AG08396 (cell line): ENCODE measurements around the gene OMP.
A peak's percentile ranks its signal among the peaks of the same experiment; 100 is the strongest.

Source experiments
- DNase-seq: peaks from one replicate; pipeline ENCODE4 v3.0.0; 2012; ENCODE audit warnings: low spot score, mixed read lengths

Gene OMP

DNA sequence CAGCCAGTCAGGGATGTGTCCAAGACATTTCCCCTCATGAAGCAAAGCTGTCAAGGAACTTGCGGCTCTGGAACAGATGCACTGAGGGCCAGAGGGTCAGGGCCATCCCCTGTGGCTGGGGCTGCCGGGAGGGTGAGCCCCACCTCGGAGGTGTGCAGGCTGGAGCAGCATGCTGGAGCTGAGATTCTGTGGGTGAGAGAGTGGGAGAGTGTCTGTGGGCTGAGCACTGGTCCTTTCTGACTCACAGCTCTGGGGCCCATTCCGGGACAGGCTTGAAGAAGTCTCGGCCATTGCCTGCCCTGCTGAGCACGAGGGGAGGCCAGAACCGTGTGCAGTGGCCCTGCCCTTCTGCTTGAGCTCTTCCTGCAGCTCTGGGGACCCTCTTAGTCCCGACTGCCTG, 2.1 kb downstream of the OMP start:
- DNase-seq, result peak; percentile 56

DNA sequence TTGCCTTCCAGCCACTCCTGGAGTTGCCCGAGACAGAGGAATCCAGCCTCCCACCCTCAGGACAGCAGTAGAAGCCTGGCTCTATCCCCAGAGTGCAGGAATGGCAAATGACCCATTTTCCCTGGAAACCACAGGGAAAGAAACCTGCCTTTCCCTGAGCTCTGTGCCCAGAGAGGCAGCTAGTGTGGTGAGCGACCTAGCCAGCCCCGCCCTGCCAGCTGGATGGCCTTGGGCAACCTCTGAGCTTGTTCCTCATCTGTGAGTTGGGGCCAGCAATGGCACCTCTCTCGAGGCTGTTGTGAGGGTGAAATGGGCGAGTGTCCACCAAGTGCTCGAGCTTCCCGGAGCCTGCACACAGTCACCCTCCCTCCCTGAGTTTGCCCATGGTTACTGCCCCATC, 3.7 kb downstream of the OMP start:
- no peak for DNase-seq

DNA sequence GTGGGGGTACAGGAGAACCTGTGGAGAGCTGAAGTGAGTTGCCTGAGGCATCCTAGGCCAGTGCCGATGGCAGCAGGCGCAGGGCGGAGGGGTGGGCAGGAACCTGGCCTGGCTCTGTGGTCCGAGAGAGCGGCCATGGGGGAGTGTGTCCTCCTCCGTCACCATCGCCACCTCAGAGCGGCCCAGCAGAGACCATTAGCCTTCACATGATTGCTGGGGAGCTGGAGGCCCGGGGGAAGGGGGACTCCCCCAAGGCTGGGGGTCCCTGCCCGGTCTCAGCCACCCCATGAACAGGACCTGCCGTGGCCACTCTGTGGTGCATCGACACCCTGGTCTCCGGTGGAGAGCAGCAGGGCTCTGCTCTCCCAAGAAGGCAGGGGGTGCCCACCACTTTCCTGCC, 4.1 kb downstream of the OMP start:
- DNase-seq, result no peak

DNA sequence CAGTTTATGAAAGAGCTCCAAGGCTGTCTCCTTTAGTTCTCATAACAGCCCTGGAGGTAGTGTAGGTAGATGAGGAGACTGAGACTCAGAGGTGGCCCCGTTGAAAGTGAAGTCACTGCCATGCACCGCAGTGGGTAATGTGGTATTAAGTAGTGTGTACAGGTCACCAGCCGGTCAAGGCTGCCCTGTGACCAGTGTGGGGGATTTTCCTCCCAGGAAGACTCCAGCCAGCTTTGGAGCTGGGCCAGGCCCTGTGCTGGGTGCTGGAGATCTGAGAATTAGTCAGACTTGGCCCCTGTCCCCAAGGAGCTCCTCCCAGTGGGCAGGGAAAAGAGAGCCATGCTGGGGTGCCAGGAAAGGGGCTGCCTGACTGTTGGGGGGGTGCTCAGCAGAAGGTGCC, 5.3 kb downstream of the OMP start:
- DNase-seq, result peak; percentile 91

DNA sequence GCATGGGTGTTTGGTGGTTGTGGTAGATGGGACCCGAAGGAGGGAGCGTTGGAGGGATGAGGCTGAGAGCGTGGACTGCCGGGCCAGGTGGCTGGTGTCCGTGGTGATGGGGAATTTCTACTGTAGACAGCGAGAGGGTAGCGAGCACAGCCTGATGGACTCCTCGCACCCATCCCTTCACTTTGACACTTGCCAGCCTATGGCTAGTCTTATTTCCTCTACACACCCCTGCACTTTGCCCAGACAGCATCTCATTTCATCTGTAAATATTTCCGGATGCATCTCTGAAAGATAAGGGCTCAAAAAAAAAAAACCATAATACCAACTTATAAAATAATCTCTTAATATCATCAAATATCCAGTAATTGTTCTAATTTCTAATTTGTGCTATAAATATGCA, 5.8 kb downstream of the OMP start:
- no peak for DNase-seq

DNA sequence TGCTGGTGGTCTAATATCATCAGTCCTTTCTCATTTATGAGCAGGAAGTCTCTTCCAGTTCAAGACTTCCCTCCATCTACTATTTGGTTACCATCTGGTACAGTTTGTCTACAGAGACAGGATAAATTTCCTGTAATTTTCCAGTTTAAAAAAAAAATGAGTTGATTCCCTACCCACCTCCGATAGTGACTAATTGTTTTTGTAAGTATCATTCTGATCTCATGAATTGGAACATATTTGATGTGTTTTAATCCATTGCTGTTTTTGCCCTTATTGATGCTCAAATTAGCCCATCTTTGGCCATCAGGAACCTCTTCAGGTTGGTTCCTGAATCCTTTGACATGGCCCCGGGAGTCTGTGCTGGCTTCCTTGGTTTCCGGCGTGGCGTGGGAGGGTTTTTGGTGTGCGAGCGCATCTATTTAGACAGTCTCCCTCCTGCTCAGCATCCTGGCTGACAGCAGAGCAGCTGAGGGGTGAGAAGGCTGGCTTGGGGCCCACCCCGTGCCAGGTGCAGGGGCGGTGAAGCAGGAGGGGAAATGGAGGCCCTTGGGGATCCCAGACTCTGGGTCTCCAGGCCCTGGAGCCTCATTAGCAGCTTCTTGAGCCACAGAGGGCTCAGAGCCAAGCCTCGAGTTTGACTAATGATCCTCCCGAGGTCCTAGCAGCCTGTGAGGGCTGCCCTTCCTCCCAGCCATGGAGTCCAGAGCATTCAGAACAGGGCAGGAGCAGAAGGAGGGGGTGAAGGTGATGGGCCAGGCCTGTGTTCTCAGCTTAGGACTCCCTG, 6.8 kb downstream of the OMP start:
- DNase-seq, result peak; percentile 47

DNA sequence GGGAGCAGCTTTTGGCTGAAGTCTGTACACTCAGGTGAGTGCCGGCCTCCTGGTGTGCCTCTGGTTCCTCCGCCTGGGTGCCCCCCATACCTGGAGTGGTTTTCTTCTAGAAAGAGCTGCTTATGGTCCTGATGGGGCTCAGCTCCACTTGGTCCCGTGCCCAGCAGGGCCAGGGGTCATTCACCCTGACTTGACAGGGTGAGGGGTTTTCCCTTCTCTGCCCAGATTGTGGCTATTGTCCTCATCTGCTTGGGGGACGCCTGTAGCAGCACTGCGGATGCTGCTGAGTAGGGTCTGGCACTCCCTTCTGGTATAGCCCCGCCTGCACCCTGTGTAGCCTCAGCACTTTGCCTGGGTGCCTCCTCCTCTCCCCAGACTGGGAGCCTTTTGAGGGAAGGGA, 8.2 kb downstream of the OMP start:
- DNase-seq, result no peak

DNA sequence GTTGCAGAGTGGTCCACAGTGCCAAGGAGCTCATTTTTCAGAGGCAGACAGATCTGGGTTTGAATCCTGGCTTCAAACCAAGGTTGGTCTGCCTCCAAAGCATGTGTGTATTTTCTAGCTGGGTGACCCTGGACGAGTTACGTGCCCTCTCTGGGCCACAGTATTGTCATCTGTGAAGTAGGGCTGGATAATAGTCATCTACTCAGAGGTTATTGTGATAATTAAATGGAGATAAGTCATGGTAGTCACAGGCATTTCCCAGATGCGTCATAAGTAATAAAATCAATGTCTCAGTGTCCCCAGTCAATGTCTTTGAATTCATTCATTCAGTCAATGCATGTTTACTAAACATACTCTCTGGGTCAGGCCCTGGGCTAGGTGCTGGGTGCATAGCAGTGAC, 8.6 kb downstream of the OMP start:
- no peak for DNase-seq

DNA sequence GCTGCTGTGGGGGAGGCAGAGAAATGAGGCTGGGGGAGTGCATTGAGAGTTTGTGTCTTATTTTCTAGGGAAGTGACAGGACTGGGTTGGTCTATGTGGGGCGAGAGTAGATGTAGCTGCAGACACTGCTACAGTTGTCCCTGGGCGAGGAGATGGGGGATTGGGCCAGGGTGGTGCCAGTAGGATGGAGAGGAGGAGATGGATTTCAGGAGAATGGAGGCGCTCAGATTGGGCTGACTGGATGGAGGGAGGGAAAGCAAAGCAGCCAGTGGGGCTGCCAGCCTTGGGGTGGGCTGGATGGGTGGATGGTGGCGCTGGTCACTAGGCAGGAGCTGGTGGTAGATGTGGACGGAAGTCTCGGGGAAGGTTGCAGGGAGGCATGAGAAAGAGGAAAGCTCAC, 9.3 kb downstream of the OMP start:
- DNase-seq, result no peak

DNA sequence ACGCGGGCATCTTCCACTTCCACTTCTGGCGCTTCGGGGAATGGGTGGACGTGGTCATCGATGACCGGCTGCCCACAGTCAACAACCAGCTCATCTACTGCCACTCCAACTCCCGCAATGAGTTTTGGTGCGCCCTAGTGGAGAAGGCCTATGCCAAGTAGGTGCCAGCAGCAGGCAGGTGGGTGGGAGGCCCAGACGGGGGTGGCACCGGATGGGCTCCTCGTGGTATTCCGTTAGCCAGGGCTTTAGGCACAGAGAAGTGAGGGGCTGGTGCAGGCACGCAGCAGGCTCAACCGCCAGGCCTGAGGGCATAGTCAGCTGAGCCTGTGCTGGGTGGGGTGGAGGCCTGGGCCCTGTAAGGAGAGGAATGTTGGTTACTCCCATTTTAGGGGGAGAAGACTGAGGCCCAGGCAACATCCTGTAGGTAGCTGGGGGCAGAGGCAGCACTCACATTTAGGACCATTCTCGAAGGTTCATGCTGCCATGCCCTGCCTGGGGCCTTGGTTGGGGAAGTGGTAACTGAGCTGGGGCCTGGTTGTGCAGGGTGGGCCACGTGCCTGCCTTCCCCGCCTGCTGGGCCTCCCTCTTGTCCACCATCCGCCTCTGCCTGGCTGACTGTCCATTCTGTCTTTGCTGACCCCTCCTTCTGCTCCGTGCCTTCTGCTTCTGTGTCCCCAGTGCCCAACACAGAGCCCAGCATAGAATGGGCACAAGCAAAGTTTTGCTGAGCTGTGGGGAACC, 10.2 kb downstream of the OMP start:
- DNase-seq, result no peak

DNA sequence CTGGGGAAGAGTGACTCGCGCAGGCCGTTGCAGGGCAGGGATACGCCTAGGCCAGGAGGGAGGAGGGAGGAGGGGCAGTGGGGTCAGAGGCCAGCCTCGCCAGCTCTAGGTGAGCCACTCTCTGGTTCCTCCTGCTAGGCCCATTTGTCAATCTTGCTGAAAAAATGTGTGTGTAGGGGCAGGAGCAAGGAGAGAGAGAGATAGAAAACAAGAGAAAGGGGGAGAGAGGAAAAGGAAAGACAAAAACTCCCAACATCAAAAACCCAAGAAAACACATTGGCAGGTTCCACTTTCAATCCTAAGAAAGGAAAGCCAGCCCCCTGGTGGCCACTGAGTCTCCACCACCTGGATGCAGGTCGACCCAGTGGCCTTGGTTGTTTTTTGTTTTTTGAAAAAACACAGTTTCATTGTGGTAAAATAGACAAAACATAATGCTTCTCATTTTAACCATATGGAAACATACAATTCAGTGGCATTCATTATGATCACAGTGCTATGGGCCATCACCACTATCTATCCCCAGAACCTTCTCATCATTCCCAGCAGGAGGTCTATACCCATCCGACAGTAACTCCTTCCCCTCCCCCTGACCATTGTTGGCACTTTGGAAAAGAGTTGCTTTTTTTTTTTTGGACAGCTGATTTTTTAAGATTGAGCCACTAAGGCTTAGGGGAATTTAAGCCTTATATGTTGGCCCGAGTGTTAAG, 10.9 kb downstream of the OMP start:
- peak; percentile 66 for DNase-seq

DNA sequence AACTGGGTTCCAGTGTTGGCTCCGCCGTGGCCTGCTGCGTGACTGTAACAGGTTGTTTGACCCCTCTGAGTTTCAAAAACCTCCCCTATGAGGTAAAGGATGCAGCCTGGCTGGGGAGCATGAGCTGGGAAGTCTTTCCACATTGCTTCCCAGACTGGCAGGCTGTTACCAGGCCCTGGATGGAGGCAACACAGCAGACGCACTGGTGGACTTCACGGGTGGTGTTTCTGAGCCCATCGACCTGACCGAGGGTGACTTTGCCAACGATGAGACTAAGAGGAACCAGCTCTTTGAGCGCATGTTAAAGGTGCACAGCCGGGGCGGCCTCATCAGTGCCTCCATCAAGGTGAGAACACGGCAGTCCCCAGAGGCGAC, 11.4 kb downstream of the OMP start:
- DNase-seq, result no peak

DNA sequence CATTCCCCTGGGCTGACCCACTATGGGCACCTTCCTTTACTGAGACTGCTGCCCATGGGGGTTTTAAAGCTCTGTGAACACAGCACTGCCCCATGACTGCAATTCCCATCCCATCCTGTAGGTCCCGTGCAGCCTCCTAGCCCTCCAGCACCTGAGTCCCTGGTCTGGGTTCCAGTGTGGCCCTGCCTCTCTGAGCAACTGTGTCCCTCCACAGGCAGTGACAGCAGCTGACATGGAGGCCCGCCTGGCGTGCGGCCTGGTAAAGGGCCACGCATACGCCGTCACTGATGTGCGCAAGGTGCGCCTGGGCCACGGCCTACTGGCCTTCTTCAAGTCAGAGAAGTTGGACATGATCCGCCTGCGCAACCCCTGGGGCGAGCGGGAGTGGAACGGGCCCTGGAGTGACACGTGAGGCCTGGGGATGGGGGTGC, 12.6 kb downstream of the OMP start:
- no peak for DNase-seq

DNA sequence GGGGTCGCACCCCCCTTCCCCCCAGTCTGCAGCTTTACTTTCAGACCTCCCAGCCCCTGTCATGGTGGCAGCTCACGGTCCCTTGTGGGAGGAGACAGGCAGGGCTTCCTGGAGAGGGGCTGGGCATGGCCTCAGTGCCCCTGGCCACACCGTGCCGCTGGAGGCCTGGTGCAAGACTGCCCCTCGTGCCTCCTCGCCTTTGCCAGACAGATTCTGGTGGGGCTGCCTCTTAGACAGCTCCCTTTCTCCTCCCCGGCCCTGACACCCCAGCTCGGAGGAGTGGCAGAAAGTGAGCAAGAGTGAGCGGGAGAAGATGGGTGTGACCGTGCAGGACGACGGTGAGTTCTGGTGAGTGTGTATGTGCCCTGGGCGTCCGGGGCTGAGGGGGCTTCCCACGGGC, 13.3 kb downstream of the OMP start:
- no peak for DNase-seq

DNA sequence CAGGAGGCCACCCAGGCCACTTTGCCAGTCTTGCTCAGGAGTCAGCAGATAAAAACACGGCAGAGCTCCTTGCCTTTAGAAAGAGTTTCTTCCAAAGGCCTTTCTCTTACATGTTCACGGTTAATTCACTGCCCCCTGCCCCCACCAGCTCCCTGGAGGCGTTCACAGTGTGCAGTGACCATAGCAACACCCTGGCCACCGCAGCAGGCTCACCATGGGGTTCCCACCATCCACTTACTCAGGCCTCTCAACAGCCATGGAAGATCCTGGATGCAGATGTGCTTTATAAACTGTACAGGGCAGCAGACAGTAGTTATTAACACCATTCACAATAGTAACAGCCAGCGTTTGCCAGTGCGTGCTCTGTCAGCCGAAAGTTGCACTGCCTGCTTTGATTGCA, 14.9 kb downstream of the OMP start:
- DNase-seq, result no peak

DNA sequence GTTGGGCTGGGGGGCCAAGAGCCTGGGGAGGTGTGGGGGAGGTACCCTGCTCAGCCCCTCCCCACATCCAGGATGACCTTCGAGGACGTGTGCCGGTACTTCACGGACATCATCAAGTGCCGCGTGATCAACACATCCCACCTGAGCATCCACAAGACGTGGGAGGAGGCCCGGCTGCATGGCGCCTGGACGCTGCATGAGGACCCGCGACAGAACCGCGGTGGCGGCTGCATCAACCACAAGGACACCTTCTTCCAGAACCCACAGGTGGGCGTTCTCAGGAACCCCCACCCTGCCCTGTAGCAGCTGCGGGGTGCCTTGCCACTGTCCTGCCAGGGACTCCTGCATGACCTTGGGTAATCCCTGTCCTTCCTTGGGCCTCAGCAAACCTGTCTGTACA, 15.4 kb downstream of the OMP start:
- no peak for DNase-seq

DNA sequence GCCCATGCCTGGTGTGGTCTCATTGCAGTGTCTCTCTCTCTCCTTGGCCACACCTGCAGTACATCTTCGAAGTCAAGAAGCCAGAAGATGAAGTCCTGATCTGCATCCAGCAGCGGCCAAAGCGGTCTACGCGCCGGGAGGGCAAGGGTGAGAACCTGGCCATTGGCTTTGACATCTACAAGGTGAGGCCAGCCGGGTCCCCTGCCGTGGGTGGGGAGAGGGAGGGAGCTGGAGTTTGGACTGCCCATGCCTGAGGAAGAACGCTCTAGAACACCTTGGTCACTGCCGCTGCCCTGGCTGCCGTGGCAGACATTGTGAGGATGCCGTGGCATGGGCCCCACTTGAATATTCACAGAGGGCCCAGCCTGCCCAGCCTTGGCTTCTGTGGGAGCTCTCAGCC, 16.3 kb downstream of the OMP start:
- no peak for DNase-seq

DNA sequence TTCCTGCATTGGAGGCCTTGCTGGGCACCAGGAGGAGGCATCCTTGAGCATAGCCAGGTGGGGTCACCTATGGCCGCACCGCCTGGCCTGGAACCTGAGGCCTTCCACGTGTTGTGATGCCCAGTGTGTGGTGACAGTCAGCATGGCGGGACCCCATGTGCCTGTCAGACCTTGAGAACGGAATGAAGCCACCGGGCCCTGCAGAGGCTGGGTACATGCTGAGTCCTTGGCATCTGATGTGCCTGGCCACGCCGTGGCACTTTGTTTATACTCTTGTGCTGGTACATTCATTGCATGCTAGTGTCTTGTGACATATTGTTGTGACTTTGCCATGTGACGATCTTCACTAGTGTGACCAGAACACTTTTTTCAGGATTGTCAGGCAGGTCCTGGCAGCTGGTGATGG, 16.9 kb downstream of the OMP start:
- DNase-seq, result no peak

DNA sequence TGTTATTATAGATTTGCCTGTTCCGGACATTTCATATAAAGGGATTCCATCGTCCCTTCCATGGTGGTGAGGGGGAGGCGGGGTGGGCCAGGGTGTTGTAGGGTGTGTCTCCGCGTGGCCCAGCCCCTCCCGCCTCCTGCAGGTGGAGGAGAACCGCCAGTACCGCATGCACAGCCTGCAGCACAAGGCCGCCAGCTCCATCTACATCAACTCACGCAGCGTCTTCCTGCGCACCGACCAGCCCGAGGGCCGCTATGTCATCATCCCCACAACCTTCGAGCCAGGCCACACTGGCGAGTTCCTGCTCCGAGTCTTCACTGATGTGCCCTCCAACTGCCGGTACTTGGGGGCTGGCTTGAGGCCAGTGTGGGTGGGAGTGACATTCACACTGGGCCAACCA, 17.9 kb downstream of the OMP start:
- no peak for DNase-seq

DNA sequence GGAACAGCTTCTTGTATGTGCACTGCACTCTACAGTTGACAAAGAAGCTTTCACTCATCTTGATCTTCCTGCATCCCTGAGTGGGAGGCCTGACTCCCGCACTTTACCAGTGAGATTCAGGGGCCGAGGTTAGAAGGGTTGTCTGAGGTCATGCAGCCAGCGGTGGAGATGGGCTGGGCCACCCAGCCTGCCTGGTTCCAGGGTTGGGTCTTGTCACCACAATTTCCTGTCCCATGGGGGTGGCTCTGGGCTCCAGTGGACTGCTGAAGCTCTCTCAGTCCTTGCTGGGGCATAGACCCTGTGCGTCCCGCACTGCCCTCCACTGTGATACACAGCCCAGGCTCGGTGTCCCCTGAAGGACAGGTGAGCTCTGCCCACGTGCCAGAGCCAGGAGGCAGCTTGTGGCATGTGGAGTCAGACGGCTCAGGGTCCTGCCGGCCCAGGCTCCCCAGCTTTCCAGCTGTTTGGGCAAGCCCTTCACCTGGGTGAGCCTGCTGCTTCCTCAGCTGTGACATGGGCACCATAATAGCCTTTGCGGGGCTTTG, 18.5 kb downstream of the OMP start:
- no peak for DNase-seq

DNA sequence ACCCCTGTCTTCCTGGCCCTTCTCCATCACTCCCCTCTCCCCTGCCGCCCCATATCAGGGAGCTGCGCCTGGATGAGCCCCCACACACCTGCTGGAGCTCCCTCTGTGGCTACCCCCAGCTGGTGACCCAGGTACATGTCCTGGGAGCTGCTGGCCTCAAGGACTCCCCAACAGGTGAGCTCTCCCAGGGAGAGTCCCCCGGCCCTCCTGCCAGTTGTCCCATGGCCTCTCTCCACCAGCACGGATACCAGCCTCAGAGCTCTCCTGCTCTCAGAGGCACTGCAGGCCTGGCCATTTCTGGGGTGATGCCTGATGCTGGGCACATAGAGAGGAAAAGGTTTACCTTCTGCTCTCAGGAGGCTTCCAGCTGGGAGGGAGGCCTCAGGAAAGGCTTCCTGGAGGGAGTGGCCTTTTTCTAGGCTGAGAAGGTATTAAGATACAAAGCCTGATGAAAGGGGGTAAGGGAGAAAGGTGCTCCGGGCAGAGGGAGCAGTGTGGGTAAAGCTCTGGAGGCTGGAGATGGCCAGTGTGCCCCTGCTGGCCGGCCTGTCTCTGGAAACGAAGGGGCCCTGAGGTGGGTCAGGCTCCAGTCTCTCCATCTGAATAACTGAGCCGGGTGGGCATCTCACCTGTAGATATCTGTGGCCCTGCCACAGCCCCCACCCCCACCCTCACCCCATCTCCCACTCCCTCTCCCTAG, 19.4 kb downstream of the OMP start:
- DNase-seq, result no peak

DNA sequence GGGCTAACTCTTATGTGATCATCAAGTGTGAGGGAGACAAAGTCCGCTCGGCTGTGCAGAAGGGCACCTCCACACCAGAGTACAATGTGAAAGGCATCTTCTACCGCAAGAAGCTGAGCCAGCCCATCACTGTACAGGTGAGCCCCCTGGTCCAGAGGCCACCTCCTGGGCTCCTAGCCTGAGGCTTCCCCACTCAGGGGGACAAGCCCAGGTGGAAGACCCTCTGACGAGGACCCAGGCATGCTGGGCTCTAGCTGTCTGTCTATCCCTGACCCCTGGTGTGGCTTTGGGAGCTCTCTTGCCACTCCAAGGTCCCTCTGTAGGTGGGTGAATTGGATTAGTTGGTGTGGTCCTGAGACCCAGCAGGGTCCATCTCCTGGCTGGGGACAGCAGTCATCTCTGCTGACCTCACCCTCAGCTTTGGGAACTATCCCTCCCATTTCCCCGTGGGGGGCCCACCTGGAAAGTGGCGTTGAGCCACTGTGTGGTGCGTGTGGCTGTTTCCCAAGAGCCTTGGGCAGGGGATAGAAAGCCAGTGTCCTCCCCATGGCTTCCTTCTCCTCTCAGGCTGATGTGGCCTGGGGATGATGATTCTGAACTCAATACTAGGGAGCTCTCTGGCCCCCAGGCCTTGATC, 20.1 kb downstream of the OMP start:
- DNase-seq, result no peak
